Measurements from ENCODE around the gene PRLHR. TPM values are rescaled to one million over a fixed set of nuclear protein-coding genes. Genes with fewer than 3 reads are reported as not detected.

The PRLHR gene
- total and polyA plus RNA-seq, 7 experiments from 2014 or later = not detected

- intact Hi-C loops (cut with micrococcal nuclease) = loop anchor here (1.0 to 5.0 kb wide), 6 partner anchors 131 to 463 kb away; partner anchors contain the start of gene NANOS1 (in 1 of the 2)
- H3K9me3 Mint-ChIP-seq = no peaks in the 10 kb centered on the region
- no peaks in the 10 kb centered on the region for H3K36me3 ChIP-seq (ENCODE audit: control insufficient read depth in 2 of 3, insufficient read depth in 3 of 3, low read length in 3 of 3)
- H3K27ac Mint-ChIP-seq = peak overlapping the region in 1 of 9 donors; percentile 36
- no peaks in the 10 kb centered on the region for H3K9me3 ChIP-seq (ENCODE audit: control insufficient read depth in 2 of 3, low read length in 3 of 3)
- ATAC-seq (no peak), DNase-seq (peak in 2 of 9 donors; percentile 5 to 6)
- no peaks in the 10 kb centered on the region for H3K27me3 ChIP-seq (ENCODE audit: control insufficient read depth in 2 of 2, insufficient read depth in 2 of 2, low read length in 2 of 2)
- ChIA-PET CTCF (interaction anchor here (0.6 to 5.4 kb wide), 21 partner anchors 9 to 467 kb away, joined by 3 to 105 read pairs (median 4); partner anchors contain the start of gene CACUL1), POLR2A (interaction anchor here (0.8 kb wide), 1 partner anchor 156 kb away, joined by 3 read pairs; no protein-coding TSS in a partner anchor)
- no peak overlapping the region for H3K27ac ChIP-seq (ENCODE audit: low read depth, low read length)
- H3K4me3 ChIP-seq (ENCODE audit: low read length) = no peak overlapping the region
- peaks cover 0 to 10% (median 0%) of the 10 kb centered on the region in 5 donors for H3K27me3 Mint-ChIP-seq
- peaks cover 2 to 19% (median 11%) of the 10 kb centered on the region in 7 donors for H3K4me1 Mint-ChIP-seq
- H3K36me3 Mint-ChIP-seq = no peaks in the 10 kb centered on the region
- H3K4me3 Mint-ChIP-seq = no peak overlapping the region
- H3K4me1 ChIP-seq (ENCODE audit: control insufficient read depth in 2 of 2, insufficient read depth in 2 of 2, low read length in 2 of 2) = no peaks in the 10 kb centered on the region
These were observed 27.7 kb downstream of the PRLHR start for GRCh38 chr10:118567701-118568248.

DNA sequence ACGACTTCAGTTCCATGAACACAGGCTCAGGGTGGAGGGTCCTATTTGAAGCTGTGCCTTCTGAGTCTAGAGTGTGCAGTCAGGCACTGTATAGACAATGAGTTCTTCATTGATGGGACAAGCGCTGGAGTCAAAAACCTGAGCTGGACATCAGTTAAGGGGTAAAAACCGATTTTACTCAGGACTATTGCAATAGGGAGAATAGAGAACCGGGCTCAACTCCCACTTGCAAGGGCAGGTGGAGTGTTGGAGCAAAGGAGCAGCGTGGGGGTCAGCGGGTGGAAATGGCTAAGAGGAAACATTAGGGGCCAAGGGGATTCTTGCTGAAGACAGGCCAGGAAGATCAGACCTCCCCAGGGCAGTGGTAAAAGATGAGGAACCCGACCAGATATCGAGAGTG is 28.5 kb downstream of the PRLHR start:
- ChIA-PET POLR2A (no interaction called here), CTCF (interaction anchor here (1.1 to 5.4 kb wide), 4 partner anchors 153 to 188 kb away, joined by 3 to 105 read pairs (median 9); partner anchors contain the start of gene CACUL1)
- H3K27me3 Mint-ChIP-seq = peaks cover 0 to 16% (median 2%) of the 10 kb centered on the region in 5 donors
- peaks cover 2 to 19% (median 11%) of the 10 kb centered on the region in 7 donors for H3K4me1 Mint-ChIP-seq
- peaks cover 0 to 2% (median 0%) of the 10 kb centered on the region in 5 donors for H3K36me3 Mint-ChIP-seq
- Histone ChIP-seq H3K27ac (ENCODE audit: low read depth, low read length) (no peak overlapping the region), H3K4me3 (ENCODE audit: low read length) (no peak overlapping the region), H3K4me1 (ENCODE audit: control insufficient read depth in 2 of 2, insufficient read depth in 2 of 2, low read length in 2 of 2) (no peaks in the 10 kb centered on the region), H3K36me3 (ENCODE audit: control insufficient read depth in 2 of 3, insufficient read depth in 3 of 3, low read length in 3 of 3) (no peaks in the 10 kb centered on the region), H3K9me3 (ENCODE audit: control insufficient read depth in 2 of 3, low read length in 3 of 3) (no peaks in the 10 kb centered on the region), H3K27me3 (ENCODE audit: control insufficient read depth in 2 of 2, insufficient read depth in 2 of 2, low read length in 2 of 2) (no peaks in the 10 kb centered on the region)
- H3K27ac Mint-ChIP-seq = peak overlapping the region in 1 of 9 donors; percentile 26
- H3K4me3 Mint-ChIP-seq = peak overlapping the region in 1 of 10 donors; percentile 54
- DNase-seq (no peak), ATAC-seq (no peak)
- peaks cover 0 to 3% (median 0%) of the 10 kb centered on the region in 11 donors for H3K9me3 Mint-ChIP-seq
- intact Hi-C loops (cut with micrococcal nuclease) = loop anchor here in 1 of 2 donors (5.0 kb wide), 1 partner anchor 460 kb away; the partner anchor contains the start of gene NANOS1

DNA sequence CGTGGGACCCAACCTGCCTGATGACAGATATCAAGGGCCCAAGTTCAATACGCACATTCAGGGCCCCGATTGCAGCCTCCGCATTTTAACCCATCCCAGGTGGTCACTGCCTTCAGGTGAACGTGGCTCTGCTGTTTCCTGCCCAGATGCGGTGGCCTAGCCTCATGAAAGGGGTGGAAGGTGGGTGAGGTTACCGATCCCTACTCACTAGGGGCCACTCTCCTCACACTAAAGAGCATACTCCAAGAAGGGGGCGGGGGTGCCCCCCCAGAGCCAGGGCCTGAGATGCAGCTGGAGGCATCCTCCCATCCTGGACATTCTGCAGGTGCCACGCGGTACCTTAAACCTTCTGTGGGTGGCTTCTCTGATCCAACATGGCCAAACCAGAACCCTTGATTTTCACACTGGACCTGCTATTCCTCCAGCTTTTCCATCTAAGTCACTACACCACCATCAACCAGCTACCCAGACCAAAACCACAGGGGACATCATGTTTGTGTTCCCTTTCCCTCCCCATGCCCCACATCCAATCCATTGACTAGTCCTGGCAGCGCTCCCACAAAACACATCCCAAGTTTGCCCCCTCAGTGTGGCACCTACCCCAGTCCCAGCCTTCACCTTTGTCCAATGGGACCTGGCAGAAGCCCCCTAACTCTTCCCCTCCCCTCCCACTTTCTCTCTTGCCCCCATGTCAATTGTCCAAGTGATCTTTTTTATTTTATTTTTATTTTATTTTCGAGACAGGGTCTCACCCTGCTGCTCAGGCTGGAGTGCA is 30.0 kb downstream of the PRLHR start:
- no peaks in the 10 kb centered on the region for H3K27me3 ChIP-seq (ENCODE audit: control insufficient read depth in 2 of 2, insufficient read depth in 2 of 2, low read length in 2 of 2)
- Mint-ChIP-seq H3K4me1 (peaks cover 2 to 19% (median 11%) of the 10 kb centered on the region in 7 donors), H3K27ac (no peak overlapping the region), H3K4me3 (no peak overlapping the region), H3K36me3 (peaks cover 0 to 5% (median 0%) of the 10 kb centered on the region in 5 donors), H3K27me3 (peaks cover 6 to 25% (median 12%) of the 10 kb centered on the region in 5 donors), H3K9me3 (peaks cover 0 to 12% (median 6%) of the 10 kb centered on the region in 11 donors)
- DNase-seq = no peak
- intact Hi-C loops (cut with micrococcal nuclease) = loop anchor here in 1 of 2 donors (5.0 kb wide), 1 partner anchor 462 kb away; the partner anchor contains the start of gene NANOS1
- H3K27ac ChIP-seq (ENCODE audit: low read depth, low read length) = no peak overlapping the region
- CTCF ChIA-PET = interaction anchor here (1.4 to 5.4 kb wide), 2 partner anchors 154 kb away, joined by 3 to 105 read pairs; no protein-coding TSS in a partner anchor
- no peaks in the 10 kb centered on the region for H3K36me3 ChIP-seq (ENCODE audit: control insufficient read depth in 2 of 3, insufficient read depth in 3 of 3, low read length in 3 of 3)
- no peaks in the 10 kb centered on the region for H3K4me1 ChIP-seq (ENCODE audit: control insufficient read depth in 2 of 2, insufficient read depth in 2 of 2, low read length in 2 of 2)
- no peak overlapping the region for H3K4me3 ChIP-seq (ENCODE audit: low read length)
- ATAC-seq = no peak
- POLR2A ChIA-PET = no interaction called here
- H3K9me3 ChIP-seq (ENCODE audit: control insufficient read depth in 2 of 3, low read length in 3 of 3) = no peaks in the 10 kb centered on the region

DNA sequence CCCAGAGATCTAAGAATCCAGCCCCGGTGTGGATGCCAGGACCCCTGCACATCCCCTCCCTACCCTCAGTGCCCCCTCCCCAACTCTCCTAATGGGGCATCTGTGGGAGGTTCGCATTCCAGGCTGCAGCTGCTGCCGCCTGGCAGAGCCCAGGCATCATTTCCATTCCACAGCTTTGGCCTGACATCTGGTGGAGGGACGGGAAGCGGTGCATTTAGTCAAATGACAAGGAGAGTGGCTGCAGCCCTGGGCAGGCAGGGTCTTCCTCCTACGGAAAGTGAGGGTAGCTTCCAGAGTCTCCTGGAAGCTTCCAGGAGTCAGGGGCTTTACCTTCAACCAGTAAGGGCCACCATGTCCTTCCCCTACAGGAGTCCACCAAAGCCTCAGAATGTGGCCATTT is 30.8 kb downstream of the PRLHR start:
- no peak overlapping the region for H3K4me3 ChIP-seq (ENCODE audit: low read length)
- peaks cover 0 to 6% (median 0%) of the 10 kb centered on the region in 5 donors for H3K36me3 Mint-ChIP-seq
- no peaks in the 10 kb centered on the region for H3K9me3 ChIP-seq (ENCODE audit: control insufficient read depth in 2 of 3, low read length in 3 of 3)
- peaks cover 0 to 15% (median 6%) of the 10 kb centered on the region in 11 donors for H3K9me3 Mint-ChIP-seq
- DNase-seq = no peak
- H3K4me1 ChIP-seq (ENCODE audit: control insufficient read depth in 2 of 2, insufficient read depth in 2 of 2, low read length in 2 of 2) = no peaks in the 10 kb centered on the region
- H3K4me3 Mint-ChIP-seq = no peak overlapping the region
- intact Hi-C loops (cut with micrococcal nuclease) = loop anchor here in 1 of 2 donors (5.0 kb wide), 1 partner anchor 463 kb away; the partner anchor contains the start of gene NANOS1
- H3K4me1 Mint-ChIP-seq = peaks cover 2 to 19% (median 11%) of the 10 kb centered on the region in 7 donors
- ChIA-PET POLR2A (no interaction called here), CTCF (interaction anchor here (0.8 to 1.4 kb wide), 2 partner anchors 155 to 156 kb away, joined by 3 read pairs; no protein-coding TSS in a partner anchor)
- H3K27me3 ChIP-seq (ENCODE audit: control insufficient read depth in 2 of 2, insufficient read depth in 2 of 2, low read length in 2 of 2) = no peaks in the 10 kb centered on the region
- H3K36me3 ChIP-seq (ENCODE audit: control insufficient read depth in 2 of 3, insufficient read depth in 3 of 3, low read length in 3 of 3) = no peaks in the 10 kb centered on the region
- H3K27ac ChIP-seq (ENCODE audit: low read depth, low read length) = no peak overlapping the region
- ATAC-seq = no peak
- H3K27me3 Mint-ChIP-seq = peaks cover 8 to 25% (median 12%) of the 10 kb centered on the region in 5 donors
- H3K27ac Mint-ChIP-seq = no peak overlapping the region

- no peak for DNase-seq
- H3K36me3 ChIP-seq (ENCODE audit: control insufficient read depth in 2 of 3, insufficient read depth in 3 of 3, low read length in 3 of 3) = peaks cover 0 to 3% (median 0%) of the 10 kb centered on the region in 3 experiments
- Mint-ChIP-seq H3K4me3 (no peak overlapping the region), H3K4me1 (peaks cover 1 to 14% (median 9%) of the 10 kb centered on the region in 7 donors), H3K9me3 (peaks cover 0 to 20% (median 6%) of the 10 kb centered on the region in 11 donors), H3K36me3 (peaks cover 0 to 9% (median 0%) of the 10 kb centered on the region in 5 donors), H3K27ac (no peak overlapping the region), H3K27me3 (peaks cover 12 to 25% (median 13%) of the 10 kb centered on the region in 5 donors)
- intact Hi-C loops (cut with micrococcal nuclease) = no loop called here
- H3K27me3 ChIP-seq (ENCODE audit: control insufficient read depth in 2 of 2, insufficient read depth in 2 of 2, low read length in 2 of 2) = no peaks in the 10 kb centered on the region
- ChIA-PET CTCF (interaction anchor here (0.8 kb wide), 1 partner anchor 157 kb away, joined by 3 read pairs; no protein-coding TSS in a partner anchor), POLR2A (no interaction called here)
- H3K27ac ChIP-seq (ENCODE audit: low read depth, low read length) = no peak overlapping the region
- no peak overlapping the region for H3K4me3 ChIP-seq (ENCODE audit: low read length)
- H3K4me1 ChIP-seq (ENCODE audit: control insufficient read depth in 2 of 2, insufficient read depth in 2 of 2, low read length in 2 of 2) = no peaks in the 10 kb centered on the region
- no peak for ATAC-seq
- H3K9me3 ChIP-seq (ENCODE audit: control insufficient read depth in 2 of 3, low read length in 3 of 3) = no peaks in the 10 kb centered on the region
These were observed 31.3 kb downstream of the PRLHR start for GRCh38 chr10:118564114-118564513.

- Histone ChIP-seq H3K27me3 (ENCODE audit: control insufficient read depth in 2 of 2, insufficient read depth in 2 of 2, low read length in 2 of 2) (no peaks in the 10 kb centered on the region), H3K27ac (ENCODE audit: low read depth, low read length) (no peak overlapping the region), H3K9me3 (ENCODE audit: control insufficient read depth in 2 of 3, low read length in 3 of 3) (no peaks in the 10 kb centered on the region), H3K4me3 (ENCODE audit: low read length) (no peak overlapping the region), H3K4me1 (ENCODE audit: control insufficient read depth in 2 of 2, insufficient read depth in 2 of 2, low read length in 2 of 2) (no peaks in the 10 kb centered on the region), H3K36me3 (ENCODE audit: control insufficient read depth in 2 of 3, insufficient read depth in 3 of 3, low read length in 3 of 3) (peaks cover 0 to 4% (median 0%) of the 10 kb centered on the region in 3 experiments)
- Mint-ChIP-seq H3K9me3 (peaks cover 0 to 21% (median 6%) of the 10 kb centered on the region in 11 donors), H3K36me3 (peaks cover 0 to 14% (median 0%) of the 10 kb centered on the region in 5 donors), H3K27me3 (peaks cover 12 to 25% (median 14%) of the 10 kb centered on the region in 5 donors), H3K4me1 (peaks cover 0 to 8% (median 3%) of the 10 kb centered on the region in 7 donors), H3K4me3 (no peak overlapping the region), H3K27ac (peak overlapping the region in 1 of 9 donors; percentile 16)
- DNase-seq = no peak
- intact Hi-C loops (cut with micrococcal nuclease) = no loop called here
- ChIA-PET CTCF (interaction anchor here (0.6 kb wide), 1 partner anchor 35 kb away, joined by 4 read pairs; no protein-coding TSS in a partner anchor), POLR2A (no interaction called here)
- ATAC-seq = no peak
These were observed 32.0 kb downstream of the PRLHR start for GRCh38 chr10:118563373-118563890.
